H1 (cell line): ENCODE measurements around the gene FCN2. TPM values are rescaled to one million over a fixed set of nuclear protein-coding genes. Genes with fewer than 3 reads are reported as not detected.

Source experiments
- JUN ChIP-seq: IDR thresholded peaks from 2 replicates; pipeline ENCODE4 v1.6.1; 2011; ENCODE audit warnings: low read depth, mild to moderate bottlenecking, improper control_type of control experiment, low read length
- SUZ12 ChIP-seq: fragments of 200-600 bp; sonication (generic); IDR thresholded peaks from 2 replicates; pipeline ENCODE4 v1.6.1; 2012; ENCODE audit warnings: mild to moderate bottlenecking, inconsistent platforms, low read length, moderate library complexity, mixed read lengths
- TAF7 ChIP-seq: optimal IDR thresholded peaks from 2 replicates; pipeline ENCODE3; 2011; ENCODE audit warnings: low read depth, mild to moderate bottlenecking, inconsistent platforms, low read length, moderate library complexity, borderline replicate concordance
- polyA plus RNA-seq, 7 experiments: library from polyadenylated mRNA; depleted of rRNA in 3 of 7; stranded (reverse) in 5 of 7; unstranded in 2 of 7; fragments of >200 nt in 5 of 7; fragments of 200-250 nt in 2 of 7; gene quantifications; 1 replicate in 5 of 7; 2 replicates in 1 of 7; 4 replicates in 1 of 7; pipeline versions ENCODE4 v1.2.1 to v1.2.3, GENCODE V29; 2011 to 2013; ENCODE audit warnings: missing spikeins in 2 of 7, mixed read lengths in 2 of 7
- total RNA-seq: library from RNA; stranded (reverse); fragmentation: NEBNext Ultra II Directional; extraction: Animal tissue kit (Norgen Biotek cat#: 25700); gene quantifications from 2 replicates; pipeline ENCODE4 v1.2.1, GENCODE V29; 2021
- TF ChIP-seq, protein P1 (sequence below): IDR thresholded peaks from 2 replicates; pipeline ENCODE4 v1.6.1; 2011; ENCODE audit warnings: low read depth, mild to moderate bottlenecking, low read length; ENCODE audit not compliant: insufficient read depth

FCN2 gene
- total and polyA plus RNA-seq, 2 of the 8 experiments (the other 6 are each of a cell fraction or from before 2014, with no cell fraction given) = not detected

DNA sequence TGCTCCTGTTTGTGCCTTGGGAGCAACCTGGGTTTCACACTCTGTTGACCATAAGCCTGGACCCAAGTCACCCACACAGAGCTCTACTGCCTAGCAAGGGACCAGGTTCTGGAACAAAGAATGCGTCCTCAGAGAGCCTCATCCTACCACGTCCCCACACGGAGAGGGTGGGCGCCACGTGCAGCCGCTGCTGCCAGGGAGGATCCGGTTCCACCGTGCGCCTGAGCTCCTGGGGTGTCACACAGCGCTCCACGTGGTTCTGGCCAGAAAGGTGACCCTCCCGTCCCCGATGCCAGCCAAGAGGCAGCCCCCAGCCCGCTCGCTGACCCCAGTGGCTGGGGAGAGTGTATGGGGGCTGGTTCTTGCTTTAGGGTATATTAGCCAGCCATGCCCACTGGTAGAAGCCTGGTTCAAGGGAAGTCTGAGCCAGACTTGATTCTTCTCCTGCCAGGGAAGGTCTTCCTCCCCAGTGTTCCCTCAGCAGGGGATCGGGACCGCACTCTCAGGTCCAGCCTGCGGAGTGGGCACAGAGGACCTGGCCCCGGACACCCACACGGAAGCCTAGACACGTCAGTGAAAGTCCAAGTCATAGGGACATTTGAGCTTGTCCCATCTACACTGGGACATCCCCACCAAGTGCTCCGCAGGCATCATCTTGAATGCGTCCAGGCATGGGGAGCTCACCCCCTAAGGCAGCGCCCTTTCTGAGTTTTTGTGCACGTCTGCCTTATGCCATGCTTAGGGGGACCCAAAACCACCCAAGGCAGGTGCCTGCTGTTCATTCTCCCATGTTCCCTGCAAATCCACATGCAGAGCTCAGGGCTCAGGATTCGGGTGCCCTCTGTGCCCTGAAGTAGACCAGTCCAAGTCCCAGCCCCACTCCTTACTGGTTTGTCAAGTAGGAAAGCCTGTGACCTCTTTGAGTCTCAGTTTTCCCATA, 34.7 kb downstream of the FCN2 start (continued):
- TF ChIP-seq, protein P1, sequence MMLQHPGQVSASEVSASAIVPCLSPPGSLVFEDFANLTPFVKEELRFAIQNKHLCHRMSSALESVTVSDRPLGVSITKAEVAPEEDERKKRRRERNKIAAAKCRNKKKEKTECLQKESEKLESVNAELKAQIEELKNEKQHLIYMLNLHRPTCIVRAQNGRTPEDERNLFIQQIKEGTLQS = no peak
- TF ChIP-seq SUZ12 = no peak
- no peak for TF ChIP-seq TAF7
- TF ChIP-seq JUN = no peak
